HG03095 (cell line): ENCODE data around the gene FHAD1.
"Not testable (repeated sequence)": the region's sequence is repeated elsewhere in the genome, so short reads cannot be mapped to it uniquely, and the experiment has no call there.

Experiments
- ATAC-seq: cut with Tn5 transposase; IDR thresholded peaks from one replicate; pipeline ENCODE4 v1.9.1; 2021; ENCODE audit warnings: moderate library complexity; ENCODE audit not compliant: unreplicated experiment

Gene FHAD1

DNA sequence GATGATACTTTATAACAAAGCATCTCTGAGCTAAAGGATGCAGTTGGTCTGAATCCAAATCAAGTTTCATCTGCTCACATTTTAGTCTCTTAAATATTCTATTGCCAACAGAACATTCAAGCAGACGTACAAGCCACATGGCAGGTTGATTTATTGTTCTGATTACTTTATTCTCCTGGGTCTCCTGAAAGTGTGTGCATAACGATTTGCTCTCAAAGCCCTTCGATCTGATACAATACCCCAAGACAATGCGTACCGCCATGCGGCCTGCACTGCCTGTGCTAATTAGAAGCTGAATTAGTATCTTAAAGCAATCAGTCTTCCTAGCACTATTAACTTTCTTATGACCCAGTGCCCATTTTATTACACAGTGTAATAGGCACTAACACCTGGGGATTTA, 56.9 kb downstream of the FHAD1 start:
- no peak for ATAC-seq

DNA sequence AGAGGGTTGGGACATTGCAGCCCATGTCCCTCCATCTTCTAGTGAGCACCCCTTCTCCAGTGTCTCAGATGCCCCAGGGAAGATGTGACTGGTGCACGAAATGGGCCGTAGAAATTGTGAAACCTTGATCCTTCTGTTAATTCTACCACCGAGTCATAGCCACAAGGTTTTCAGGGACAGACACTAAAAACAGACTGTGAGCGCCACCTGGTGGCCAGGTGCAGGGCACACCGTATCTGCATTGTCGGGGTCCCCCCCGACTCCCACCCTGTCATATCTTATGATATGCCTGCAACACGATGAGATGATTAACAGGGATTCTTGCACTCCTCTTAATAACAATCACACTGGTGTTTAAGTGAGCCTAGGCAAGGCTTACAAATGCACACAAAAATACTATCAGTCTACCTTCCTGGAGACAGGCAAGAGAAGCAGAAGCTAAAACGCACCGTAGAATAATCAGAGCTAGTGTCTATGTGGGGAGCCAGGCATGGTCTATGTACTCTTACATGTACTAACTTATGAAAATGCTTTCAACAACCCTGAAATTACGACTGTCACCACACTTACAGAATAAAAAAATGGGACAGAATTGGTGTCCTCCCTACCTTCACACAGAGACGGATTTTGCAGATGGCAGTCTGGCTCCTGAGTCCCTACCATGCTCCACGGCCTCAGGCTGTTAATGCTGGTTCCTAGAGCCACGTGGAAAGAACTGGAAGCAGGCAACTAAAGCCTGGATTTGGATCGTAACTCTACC, 57.9 kb downstream of the FHAD1 start:
- no peak for ATAC-seq

DNA sequence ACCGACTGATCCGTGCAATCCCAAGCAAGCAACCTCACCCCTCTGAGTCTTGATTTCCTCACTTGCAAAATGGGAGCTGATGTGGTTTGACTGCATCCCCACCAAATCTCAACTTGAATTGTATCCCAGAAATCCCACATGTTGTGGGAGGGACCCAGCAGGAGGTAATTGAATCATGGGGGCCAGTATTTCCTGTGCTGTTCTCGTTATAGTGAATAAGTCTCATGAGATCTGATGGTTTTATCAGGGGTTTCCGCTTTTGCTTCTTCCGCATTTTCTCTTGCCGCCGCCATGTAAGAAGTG, 58.4 kb downstream of the FHAD1 start:
- no peak for ATAC-seq

DNA sequence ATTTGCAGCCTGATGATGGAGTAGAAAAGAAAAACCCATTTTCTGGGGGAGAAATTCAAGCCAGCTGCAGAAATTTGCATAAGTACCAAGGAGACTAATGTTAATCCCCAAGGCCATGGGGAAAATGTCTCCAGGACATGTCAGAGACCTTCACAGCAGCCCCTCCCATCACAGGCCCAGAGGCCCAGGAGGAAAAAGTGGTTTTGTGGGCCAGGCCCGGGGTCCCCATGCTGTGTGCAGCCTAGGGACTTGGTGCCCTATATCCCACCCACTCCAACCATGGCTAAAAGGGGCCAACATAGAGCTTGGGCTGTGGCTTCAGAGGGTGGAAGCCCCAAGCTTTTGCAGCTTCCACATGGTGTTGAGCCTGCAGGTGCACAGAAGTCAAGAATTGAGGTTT, 59.3 kb downstream of the FHAD1 start:
- ATAC-seq, result not testable (repeated sequence)

DNA sequence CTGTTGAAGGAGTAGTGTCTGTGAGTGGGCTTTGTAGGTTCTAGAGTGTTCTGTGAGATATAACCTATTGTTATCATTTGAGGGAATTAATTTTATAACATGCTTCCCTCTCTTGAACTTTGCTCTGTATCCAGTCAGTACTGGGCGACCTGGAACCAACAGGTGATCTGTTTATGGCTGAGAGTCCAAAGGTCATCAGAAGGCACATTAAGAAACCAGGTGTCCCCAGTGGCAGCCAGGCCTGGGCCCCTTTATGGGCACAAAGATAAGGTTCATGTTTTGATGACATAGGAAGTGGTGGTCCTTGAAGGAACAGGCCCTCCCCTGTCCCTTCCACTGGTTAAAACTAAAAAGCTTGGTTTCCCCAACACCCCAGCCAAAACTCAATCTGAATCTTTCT, 61.1 kb downstream of the FHAD1 start:
- ATAC-seq, result no peak

DNA sequence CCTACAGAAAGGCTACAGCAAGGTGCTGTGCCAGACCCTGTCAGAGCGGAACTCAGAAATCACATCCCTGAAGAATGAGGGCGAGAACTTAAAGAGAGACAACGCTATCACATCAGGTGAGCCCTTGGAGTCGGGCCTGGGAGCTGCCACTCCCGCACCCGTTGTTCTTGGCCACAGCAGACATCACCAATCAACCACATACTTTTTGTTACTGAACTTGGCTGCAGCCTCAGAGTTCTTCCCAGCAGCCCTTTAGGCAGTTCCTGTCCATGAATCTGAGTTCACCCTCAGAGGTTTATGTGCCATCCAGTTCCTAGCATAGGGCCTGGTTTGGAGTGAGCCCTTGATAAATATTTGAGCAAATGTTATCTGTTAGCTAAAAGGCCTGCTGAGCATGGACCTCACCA, 61.6 kb downstream of the FHAD1 start:
- ATAC-seq, result no peak

DNA sequence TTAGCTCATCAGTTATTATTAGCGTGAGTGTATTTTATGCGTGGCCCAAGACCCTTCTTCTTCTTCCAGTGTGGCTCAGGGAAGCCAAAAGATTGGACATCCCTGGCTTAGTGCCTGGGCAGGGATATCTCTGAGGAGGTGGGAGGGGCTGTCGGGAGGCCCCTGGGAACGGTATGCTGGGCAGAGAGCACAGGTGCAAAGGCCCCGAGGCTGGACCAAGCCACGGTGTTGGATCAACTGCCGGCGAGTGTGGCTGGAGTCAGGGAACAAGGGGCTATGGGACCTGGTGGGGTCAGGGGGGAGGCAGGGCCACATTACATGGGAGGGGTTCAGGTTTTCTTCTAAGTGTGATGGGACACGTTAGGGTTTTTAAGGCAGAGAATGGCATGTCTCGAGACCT, 62.7 kb downstream of the FHAD1 start:
- ATAC-seq, result no peak

DNA sequence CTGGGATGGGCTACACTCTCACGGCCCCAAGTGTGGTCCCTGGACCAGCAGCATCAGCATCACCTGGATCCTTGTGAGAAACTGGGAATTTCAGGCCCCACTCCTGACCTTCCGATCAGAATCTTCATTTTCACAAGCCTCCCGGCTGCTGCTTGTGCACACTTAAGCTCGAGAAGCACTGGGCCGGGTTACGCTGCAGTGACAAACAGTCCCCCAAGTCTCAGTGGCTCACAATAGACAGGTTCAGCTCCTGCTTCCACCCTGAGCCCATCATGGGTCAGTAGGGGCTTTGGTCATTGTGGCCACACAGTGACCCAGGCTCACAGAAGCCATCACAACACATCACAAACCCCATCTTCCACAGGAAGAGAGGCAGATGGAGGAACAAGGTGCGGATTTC, 63.5 kb downstream of the FHAD1 start:
- no peak for ATAC-seq

DNA sequence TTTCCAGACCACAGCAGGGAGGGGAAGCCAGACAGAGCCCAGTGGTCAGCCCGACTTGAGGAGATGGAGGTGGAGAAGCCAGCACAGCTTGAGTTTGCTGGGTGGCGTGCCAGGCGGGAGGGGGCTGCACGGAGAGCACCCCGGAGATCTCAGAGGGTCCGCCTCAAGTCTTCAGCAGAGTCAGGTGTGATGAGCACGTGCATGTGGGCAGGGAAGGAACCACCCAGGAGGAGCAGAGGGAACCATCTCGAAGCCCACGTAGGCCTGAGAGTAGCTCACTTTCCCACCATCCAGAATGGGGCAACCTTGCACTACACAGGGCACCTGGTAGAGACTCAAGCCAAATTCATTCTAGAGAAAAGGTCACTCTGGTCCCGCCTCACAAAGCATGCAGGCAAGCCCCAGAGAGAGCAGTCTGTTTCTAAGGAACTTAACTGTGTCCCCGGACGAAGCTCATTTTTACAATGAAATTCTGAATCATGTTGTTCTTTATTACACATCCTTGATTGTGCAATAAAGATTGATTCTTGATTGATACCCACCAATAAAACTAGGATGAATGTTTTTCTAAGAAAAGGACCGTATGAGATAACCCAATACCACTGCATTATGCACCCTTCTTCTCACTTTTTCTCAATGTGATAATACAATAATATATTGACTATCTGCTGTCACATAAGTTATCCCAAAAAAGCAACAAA, 64.2 kb downstream of the FHAD1 start:
- ATAC-seq, result no peak

DNA sequence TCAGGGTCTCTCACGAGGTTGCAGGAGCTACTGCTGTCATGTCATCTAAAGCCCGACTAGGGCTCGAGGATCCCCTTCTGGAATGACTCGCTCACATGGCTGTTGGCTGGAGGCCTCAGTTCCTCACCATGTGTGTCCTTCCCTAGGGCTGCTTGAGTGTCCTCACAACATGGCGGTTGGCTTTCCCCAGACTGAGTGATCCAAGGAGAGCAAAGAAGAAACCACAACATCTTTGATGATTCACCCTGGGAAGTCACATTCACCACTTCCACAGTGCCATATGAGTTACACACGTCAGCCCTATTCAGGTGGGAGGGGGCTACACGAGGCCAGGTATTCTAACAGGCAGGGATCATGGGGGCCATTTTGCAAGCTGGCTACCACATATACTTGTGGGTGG, 64.9 kb downstream of the FHAD1 start:
- ATAC-seq, result no peak

DNA sequence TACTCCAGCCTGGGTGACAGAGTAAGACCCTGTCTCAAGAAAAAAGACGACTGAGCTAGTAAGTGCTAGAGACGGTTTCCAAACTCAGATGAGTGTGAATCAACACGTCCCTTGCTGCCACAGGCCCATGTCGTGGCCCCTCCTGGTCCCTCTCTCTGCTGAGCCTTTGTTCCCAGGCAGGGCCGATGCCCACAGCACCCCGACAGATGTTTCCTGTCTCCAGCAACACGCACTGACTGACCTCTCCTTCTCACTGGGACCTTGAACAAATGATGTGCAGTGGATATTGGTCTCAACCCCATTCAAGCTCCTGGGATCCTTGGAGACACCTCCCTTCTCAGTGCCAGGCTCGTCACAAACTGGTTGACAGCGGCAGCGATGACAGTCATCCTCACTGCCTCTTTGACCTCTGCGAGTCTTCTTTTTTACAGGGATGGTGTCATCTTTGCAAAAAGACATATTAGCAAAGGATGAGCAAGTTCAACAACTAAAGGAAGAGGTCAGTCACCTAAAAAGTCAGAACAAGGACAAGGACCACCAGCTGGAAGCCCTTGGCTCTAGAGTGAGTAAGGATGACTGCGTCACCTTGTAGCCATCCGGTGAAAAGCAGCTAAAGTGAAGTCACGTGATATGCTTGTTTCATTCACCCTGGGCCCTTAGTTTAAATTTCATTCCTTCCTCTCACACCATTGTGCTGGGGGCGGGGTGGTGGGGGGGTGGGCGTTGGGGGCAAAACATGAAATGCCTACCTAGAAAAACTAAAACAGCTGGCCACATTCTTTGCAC, 65.8 kb downstream of the FHAD1 start:
- no peak for ATAC-seq

DNA sequence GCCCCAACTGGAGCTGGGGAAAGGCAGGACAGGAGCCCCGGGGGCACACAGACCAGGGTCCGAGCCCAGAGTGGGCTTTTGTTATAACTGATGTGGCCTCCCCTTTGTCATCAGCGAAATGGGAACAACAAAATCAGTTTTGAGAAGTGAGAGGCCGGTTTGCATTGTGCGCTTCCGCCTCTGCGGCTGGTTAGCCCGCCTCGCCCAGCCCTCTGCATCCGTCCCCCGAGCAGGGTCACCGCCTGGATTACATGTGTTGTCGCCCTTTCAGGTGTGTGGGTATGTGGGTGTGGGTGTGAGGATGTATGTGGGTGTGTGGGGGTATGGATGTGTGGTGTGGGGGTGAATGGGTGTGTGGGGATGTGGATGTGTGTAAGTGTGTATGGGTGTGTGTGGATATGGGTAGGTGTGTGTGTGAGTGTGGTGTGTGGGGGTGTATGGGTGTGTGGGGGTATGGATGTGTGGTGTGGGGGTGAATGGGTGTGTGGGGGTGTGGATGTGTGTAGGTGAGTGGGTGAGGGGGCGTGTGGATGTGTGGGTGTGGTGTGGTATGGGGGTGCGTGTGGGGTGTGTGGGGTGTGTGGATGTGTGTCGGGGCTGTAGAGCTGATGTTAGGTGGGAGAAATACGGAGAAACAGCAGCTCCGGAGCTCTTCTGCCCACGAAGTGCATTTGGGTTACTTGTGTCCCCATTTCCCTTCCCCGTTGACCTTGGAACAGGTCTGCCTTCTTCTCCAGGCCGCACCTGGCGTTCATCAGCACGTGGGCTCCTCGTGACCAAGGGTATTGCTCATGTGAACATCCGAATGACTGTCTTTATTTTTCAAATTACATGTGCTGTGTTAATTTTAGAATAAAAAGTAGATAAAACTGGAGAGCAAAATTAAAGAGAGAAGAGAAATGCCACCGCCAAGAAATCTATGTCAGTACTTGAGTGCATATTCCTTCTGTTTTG, 67.6 kb downstream of the FHAD1 start:
- no peak for ATAC-seq

DNA sequence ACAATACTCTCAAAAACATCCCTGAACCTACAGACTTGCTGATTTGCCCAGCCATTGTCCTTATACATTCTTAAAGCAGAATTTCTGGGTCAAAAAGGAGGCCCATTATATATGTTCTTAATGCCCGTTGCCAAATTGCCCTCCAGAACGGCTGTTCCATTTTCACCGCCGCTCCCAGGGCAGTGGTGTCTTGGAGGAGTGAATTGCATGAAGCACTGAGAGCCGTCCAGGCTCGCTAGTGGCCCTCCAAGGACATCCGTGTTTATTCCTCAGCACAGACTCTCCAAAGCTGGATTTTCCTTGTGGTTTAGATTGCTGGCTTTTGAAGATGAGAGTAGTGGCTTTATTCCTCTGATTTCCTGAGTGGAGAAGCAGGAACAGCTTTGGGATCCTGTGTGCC, 68.8 kb downstream of the FHAD1 start:
- ATAC-seq, result no peak

DNA sequence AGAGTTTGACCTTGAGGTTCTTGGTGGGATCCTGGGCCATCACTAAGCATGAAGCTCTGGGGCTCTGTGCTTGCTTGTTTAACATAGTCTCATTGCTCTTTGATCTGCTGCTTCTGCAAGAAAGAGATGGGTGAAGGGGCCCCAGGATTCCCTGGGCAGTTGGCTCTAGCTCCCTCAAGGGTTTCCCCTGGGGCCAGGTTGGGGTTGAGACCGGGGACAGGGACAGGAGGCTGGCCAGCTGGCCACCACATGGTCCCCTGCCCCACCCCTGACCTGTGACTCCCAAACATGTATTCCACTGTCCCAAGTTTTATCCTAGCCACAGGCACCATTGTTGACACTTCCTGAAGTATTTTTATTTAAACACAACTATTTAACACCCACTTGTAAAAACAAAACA, 69.5 kb downstream of the FHAD1 start:
- ATAC-seq, result no peak

DNA sequence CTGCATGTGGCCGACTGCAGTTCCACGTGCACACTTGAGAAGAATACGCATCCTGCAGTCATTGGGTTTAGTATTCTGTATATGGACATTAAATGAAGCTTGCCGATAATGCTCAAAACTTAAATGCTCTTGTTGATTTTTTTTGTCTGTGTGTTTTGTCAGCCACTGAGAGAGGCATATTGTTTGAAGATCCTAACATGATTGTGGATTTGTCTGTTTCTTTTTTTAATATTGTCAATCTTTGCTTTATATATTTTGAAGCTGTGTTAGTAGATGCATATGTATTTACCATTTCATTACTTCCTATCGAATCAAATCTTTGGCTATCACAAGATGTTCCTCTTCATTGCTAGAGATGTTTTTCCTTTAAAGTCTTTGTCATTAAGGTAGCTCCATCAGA, 73.2 kb downstream of the FHAD1 start:
- ATAC-seq, result no peak

DNA sequence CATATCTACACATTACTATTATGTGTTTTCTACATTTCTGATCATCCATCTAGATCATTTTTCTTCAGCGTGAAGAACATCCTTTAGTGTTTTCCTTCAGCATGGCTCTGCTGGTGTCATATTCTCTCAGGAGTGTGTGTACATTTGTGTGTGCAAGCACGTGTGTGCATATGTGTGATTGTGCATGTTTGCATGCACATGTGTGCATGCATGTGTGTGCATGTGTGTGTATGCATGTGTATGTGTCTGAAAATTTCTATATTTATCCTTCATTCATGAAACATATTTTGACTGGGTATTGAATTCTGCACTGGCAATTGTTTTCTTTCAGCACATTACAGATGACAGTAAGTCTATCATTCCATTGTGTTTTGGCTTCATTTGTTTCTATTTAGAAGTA, 74.6 kb downstream of the FHAD1 start:
- no peak for ATAC-seq

DNA sequence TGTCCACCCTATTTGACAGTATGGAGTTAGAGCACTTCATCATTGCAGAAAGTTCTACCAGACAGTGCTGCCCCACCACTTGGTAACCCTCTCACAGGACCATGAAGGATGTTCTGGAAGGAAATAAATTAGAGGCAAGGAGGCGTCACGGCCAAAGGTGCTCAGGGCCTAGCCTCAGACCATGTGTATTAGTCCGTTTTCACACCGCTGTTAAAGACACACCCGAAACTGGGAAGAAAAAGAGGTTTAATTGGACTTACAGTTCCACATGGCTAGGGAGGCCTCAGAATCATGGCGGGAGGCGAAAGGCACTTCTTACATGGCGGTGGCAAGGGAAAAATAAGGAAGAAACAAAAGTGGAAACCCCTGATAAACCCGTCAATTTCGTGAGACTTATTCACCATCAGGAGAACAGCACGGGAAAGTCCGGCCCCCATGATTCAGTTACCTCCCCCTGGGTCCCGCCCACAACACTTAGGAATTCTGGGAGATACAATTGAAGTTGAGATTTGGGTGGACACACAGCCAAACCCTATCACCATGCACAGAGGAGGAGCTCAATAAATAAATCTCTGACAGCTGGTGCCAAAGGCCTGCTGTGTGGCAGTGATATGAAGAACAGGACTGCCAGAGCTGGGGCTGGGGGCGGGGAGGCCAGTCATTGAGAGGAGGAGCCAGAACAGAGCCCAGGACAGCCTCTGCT, 75.8 kb downstream of the FHAD1 start:
- no peak for ATAC-seq

DNA sequence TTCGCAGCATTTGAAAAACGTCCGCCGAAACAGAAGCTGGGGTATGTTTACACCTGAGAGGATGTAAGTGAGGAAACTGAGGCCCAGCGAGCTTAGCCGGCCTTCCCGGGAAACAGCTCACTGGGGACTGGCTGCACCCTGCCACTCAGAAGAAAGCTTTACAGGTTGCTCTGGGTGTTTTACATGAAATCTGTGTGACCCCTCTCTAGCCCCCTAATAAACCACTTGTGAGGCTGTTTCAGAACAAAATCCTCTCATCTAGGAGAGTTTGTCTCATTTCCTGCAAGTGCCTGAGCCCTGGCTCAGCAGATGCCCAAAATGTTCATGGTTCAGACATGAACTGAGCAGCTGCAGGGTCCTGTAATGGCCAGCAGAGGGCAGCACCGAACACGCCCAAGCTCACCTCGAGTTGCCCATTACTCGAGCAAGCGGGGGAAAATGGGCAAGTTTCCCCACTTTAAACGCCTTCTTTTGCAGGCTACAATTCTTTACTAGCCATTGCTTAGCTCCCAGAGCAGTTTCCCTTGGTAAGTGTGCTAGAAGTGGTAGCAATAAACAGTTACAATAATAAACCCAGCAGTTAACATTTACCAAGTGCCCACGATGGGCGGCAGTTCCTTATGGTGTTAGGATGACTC, 76.4 kb downstream of the FHAD1 start:
- ATAC-seq, result no peak

DNA sequence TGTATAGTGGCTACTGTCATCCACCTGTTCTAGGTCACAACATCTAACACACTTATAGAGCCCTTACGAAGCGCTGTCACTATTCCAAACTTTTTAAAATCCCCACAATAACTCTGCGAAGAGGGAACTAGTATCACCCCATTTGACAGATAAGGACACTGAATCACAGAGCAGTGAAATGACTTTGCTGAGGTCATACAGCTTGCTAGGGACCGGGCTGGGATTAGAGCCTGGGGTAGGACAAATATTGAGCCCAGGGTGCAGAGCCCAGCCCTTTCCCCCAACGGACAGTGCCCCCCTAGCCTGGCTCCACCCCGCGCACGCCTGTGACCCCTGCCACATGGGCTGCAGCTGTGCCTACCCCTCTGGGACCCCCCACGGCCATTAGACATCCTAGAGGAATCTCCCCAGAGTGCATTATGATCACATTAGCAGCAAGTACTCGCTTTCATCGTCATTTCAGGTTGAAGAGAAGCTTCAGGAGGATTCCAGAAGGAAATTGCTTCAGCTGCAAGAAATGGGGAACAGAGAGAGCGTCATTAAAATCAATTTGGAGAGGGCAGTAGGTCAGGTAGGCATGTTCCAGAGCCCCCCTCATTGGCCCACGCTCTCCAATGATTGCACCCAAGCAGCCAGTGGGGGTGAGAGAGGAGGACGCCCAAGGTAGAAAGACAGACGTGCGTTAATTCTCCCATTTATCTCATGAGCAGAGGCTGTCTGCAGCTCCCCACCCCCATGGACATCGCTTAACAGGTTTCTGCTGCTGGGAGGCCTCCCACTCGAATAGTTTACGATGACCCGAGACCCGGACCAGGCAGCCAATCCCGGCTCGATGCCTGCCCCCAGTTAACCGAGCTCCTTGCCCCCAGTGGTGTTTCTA, 77.2 kb downstream of the FHAD1 start:
- ATAC-seq, result no peak
